ENCODE results near the gene HTRA1.

HTRA1 gene

DNA sequence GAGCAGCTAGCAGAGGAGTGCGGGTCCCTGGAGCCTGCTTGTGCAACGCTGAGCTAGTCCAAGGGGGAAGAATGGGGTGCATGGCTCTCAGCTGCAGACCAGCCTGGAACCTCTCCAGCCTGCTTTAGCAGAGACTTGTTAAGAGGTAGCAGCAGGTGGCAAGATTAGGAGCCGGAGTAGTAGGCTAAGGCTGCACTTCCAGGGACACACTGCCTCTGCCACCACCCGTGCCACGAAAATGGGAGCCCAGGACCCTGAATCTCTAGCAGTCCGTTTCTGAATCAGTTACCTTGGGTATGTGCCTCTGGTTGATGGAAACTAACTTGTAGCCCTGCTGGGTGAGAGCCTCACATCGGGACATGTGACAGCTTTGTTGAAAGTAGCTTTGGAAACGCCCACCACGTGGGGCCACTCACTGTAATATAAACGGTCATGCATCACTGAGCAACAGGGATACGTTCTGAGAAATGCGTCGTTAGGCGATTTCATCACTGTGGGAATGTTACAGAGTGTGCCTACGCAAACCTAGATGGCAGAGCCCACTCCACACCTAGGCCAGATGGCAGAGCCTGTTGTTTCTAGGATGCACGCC, 25.9 kb downstream of the HTRA1 start:
- in situ Hi-C loops (cut with HindIII; ENCODE audit: low pct_ligation_motif_present, low sequenced_read_pairs), result no loop called here
- no peak for DNase-seq
- peaks cover 11% of the 10 kb centered on the region for H3K36me3 ChIP-seq (replicated peaks)

DNA sequence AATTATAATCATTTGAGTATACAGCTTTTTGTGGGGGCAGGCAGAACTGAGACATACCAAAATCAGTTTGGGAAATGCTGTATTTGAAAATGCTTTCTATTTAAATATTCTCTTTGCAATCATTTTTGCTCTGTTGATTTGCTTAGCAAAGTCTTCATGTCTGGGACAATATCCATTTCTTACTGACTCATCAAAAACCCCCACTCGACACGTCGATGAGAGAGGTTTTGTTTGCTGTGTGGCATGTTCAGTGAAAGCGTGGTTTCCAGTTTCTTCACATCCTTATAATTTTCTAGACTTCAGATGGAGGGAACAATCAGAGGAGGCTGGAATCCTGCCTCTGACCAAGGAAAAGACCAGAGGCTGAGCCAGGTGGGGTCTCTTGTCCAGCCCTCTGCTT, 28.9 kb downstream of the HTRA1 start:
- TF ChIP-seq, protein P1, sequence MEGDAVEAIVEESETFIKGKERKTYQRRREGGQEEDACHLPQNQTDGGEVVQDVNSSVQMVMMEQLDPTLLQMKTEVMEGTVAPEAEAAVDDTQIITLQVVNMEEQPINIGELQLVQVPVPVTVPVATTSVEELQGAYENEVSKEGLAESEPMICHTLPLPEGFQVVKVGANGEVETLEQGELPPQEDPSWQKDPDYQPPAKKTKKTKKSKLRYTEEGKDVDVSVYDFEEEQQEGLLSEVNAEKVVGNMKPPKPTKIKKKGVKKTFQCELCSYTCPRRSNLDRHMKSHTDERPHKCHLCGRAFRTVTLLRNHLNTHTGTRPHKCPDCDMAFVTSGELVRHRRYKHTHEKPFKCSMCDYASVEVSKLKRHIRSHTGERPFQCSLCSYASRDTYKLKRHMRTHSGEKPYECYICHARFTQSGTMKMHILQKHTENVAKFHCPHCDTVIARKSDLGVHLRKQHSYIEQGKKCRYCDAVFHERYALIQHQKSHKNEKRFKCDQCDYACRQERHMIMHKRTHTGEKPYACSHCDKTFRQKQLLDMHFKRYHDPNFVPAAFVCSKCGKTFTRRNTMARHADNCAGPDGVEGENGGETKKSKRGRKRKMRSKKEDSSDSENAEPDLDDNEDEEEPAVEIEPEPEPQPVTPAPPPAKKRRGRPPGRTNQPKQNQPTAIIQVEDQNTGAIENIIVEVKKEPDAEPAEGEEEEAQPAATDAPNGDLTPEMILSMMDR (IDR thresholded peaks at IDR 0.05; ENCODE audit: low read depth, low read length, missing control alignments), result no peak
- H3K27ac ChIP-seq, result no peak overlapping the region
- in situ Hi-C loops (cut with HindIII; ENCODE audit: low pct_ligation_motif_present, low sequenced_read_pairs), result no loop called here
- H3K36me3 ChIP-seq (replicated peaks), result peaks cover 11% of the 10 kb centered on the region
- H3K4me3 ChIP-seq (ENCODE audit: low read depth, low read length), result no peak overlapping the region
- H3K27me3 ChIP-seq (replicated peaks), result no peaks in the 10 kb centered on the region
- no peak for DNase-seq

More for the DNA sequence above, 25.9 kb downstream of the HTRA1 start:
- Histone ChIP-seq H3K4me3 (ENCODE audit: low read depth, low read length) (no peak overlapping the region), H3K27me3 (replicated peaks) (no peaks in the 10 kb centered on the region), H3K27ac (no peak overlapping the region)
- TF ChIP-seq, protein P1 (IDR thresholded peaks at IDR 0.05; ENCODE audit: low read depth, low read length, missing control alignments), result no peak

DNA sequence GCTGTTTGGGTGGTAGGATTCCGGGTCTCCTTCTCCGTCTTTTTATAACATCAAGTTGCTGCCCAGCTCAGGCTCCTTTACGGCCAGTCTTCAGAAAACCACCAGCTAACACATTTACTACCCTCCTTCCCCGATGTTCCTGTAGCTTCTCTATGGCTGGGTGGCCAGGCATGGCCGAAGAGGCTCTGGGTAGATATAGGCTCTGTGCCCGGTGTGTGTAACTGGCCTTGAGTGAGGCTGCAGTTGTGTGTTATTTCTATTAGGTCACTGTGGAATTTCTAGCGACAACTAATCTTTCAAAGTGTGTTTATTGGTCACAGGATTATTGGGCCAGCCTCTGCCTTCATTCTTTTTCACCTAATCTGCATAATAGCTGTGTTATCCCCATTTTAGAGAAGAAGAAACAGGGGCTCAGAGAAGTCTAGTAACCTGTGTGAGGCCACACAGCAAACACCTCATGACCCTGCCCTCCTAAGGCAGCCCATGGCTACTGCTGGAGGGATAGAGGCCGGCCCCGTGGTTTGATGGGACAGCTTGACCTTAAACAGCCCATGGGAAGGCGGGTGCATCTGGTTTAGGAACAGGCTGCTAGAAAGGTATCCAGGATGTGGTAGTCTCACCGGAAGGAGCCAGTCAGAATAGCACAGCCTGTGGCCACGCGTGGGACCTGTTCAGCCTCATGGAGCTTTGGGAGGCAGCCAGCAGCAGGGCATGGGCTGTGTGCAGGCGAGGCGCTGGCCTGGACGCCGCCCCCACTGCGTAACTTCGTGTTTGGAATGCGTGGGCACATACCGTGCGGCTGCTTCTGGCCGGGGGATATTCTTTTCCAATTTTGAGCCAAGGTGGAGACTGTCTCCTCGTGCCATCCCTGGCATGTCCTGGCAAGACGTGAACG, 29.7 kb downstream of the HTRA1 start:
- peaks cover 11% of the 10 kb centered on the region for H3K36me3 ChIP-seq (replicated peaks)

GRCh38 chr10:122492006-122492405, 30.7 kb downstream of the HTRA1 start:
- peaks cover 11% of the 10 kb centered on the region for H3K36me3 ChIP-seq (replicated peaks)
- H3K4me3 ChIP-seq (ENCODE audit: low read depth, low read length), result no peak overlapping the region
- in situ Hi-C loops (cut with HindIII; ENCODE audit: low pct_ligation_motif_present, low sequenced_read_pairs), result no loop called here
- TF ChIP-seq, protein P1 (IDR thresholded peaks at IDR 0.05; ENCODE audit: low read depth, low read length, missing control alignments), result no peak
- no peaks in the 10 kb centered on the region for H3K27me3 ChIP-seq (replicated peaks)
- no peak for DNase-seq
- H3K27ac ChIP-seq, result no peak overlapping the region

More for the DNA sequence above, 29.7 kb downstream of the HTRA1 start:
- H3K27me3 ChIP-seq (replicated peaks), result no peaks in the 10 kb centered on the region
- in situ Hi-C loops (cut with HindIII; ENCODE audit: low pct_ligation_motif_present, low sequenced_read_pairs), result no loop called here
- no peak overlapping the region for H3K27ac ChIP-seq
- no peak overlapping the region for H3K4me3 ChIP-seq (ENCODE audit: low read depth, low read length)
- DNase-seq, result no peak
- TF ChIP-seq, protein P1 (IDR thresholded peaks at IDR 0.05; ENCODE audit: low read depth, low read length, missing control alignments), result no peak

DNA sequence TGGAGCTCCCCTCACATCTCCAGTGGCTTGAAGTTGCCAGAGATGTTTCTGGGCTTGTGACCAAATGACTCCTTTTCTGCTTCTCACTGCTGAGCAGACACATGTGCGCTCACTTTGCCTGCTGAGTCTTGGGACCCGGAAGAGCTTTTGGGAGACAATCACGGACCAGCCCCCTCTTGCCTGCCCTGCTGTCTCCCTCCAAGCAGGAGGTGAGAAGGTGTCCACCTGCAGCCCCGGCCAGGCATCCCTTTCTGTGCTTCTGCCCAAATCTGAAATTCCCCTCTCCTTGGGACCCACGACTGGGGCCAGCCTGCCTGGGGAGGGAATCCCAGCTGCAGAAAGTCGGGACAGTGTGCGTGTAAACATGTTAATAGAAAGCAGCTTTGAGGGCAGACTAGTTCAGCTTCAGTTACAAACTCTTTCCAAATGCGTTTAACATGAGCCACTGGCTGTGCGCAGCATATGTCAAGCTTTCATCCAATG, 31.7 kb downstream of the HTRA1 start:
- H3K27ac ChIP-seq, result no peak overlapping the region

More for the DNA sequence above, 31.7 kb downstream of the HTRA1 start:
- H3K36me3 ChIP-seq (replicated peaks), result peaks cover 11% of the 10 kb centered on the region
- in situ Hi-C loops (cut with HindIII; ENCODE audit: low pct_ligation_motif_present, low sequenced_read_pairs), result no loop called here
- no peaks in the 10 kb centered on the region for H3K27me3 ChIP-seq (replicated peaks)
- TF ChIP-seq, protein P1 (IDR thresholded peaks at IDR 0.05; ENCODE audit: low read depth, low read length, missing control alignments), result no peak
- H3K4me3 ChIP-seq (ENCODE audit: low read depth, low read length), result no peak overlapping the region
- DNase-seq, result no peak

Measured in brain microvascular endothelial cell (primary cell).